NCI-H526 (cell line): ENCODE results near the gene GMCL2.
"Not testable (repeated sequence)": the region's sequence is repeated elsewhere in the genome, so short reads cannot be mapped to it uniquely, and the experiment has no call there.

ENCODE experiments used
- DNase-seq, 2 experiments: peaks; one replicate each; lab custom pipeline; 2025; lab: John Stamatoyannopoulos, UW

Gene GMCL2, protein sequence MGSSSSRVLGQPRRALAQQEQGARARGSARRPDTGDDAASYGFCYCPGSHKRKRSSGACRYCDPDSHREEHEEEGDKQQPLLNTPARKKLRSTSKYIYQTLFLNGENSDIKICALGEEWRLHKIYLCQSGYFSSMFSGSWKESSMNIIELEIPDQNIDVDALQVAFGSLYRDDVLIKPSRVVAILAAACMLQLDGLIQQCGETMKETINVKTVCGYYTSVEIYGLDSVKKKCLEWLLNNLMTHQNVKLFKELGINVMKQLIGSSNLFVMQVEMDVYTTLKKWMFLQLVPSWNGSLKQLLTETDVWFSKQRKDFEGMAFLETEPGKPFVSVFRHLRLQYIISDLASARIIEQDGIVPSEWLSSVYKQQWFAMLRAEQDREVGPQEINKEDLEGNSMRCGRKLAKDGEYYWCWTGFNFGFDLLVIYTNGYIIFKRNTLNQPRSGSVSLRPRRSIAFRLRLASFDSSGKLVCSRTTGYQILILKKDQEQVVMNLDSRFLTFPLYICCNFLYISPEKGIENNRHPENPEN

DNA sequence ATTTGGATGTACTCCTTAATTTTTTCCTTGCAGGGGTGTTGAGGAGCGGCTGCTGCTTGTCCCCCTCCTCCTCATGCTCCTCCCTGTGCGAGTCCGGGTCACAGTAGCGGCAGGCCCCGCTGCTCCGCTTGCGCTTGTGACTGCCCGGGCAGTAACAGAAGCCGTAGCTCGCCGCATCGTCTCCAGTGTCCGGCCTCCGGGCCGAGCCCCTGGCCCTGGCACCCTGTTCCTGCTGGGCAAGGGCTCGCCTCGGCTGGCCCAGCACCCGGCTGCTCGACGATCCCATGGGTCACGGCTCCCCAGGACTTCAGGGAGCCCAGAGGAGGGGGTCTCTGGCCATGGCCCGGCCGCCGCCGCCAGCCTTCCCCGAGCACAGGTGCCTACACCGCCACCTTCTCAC is at the start of gene GMCL2:
Gene GMCL2 (minus strand): TSS at position 358 of the 400 bp plus-strand sequence. CDS start 72 bp downstream, at position 286.
- no peak for DNase-seq

DNA sequence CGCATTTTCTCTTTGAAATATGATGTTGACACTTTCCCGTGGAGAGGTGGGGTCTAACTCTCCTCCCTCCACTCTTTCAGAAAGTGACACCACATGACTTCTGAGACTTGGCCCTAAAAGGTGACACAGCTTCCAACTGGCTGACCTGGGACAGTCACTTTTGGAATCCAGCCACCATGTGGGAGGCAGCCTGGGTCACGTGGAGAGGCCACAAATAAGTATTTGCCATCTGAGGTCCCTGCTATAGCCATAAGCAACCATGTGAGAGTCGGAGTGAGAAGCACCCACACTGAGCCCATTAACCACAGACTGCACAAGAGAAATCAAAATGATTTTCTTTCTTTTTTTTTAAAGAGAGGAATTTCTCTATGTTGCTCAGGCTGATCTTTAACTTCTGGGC is 49.5 kb upstream of the GMCL2 start:
- DNase-seq: no peak

DNA sequence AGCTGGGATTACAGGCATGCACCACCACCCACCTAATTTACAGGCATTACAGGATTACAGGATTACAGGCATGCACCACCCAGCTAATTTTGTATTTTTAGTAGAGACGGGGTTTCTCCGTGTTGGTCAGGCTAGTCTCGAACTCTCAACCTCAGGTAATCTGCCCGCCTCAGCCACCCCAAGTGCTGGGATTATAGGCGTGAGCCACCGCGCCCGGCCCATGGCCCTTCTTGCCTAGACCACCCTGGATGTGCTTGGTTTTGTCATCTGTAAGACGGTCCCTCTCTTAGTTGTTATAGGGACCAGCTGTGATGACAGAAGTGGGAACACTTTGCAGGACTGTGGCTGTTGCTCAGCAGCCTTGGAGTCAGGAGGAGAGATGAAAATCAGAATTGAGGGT is 49.0 kb upstream of the GMCL2 start:
- no peak for DNase-seq

DNA sequence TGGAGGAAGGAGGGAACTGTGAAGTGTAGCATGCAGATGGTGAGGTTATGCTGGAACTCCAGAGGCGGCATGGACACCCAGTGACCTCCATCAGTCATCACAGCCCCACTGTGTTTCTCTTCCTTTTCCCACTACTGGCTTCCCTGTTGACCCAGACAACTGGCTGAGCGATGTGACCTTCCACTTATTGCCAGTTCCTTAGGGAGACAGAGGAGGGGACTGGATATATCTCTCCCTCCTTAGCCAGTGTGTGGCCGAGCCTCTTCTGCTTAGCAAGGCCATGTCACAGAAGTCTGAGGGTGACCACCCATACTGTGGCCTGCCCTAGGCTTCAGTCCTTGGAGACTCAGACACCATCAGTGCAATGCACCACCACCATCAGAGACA is 48.4 kb upstream of the GMCL2 start:
- no peak for DNase-seq

DNA sequence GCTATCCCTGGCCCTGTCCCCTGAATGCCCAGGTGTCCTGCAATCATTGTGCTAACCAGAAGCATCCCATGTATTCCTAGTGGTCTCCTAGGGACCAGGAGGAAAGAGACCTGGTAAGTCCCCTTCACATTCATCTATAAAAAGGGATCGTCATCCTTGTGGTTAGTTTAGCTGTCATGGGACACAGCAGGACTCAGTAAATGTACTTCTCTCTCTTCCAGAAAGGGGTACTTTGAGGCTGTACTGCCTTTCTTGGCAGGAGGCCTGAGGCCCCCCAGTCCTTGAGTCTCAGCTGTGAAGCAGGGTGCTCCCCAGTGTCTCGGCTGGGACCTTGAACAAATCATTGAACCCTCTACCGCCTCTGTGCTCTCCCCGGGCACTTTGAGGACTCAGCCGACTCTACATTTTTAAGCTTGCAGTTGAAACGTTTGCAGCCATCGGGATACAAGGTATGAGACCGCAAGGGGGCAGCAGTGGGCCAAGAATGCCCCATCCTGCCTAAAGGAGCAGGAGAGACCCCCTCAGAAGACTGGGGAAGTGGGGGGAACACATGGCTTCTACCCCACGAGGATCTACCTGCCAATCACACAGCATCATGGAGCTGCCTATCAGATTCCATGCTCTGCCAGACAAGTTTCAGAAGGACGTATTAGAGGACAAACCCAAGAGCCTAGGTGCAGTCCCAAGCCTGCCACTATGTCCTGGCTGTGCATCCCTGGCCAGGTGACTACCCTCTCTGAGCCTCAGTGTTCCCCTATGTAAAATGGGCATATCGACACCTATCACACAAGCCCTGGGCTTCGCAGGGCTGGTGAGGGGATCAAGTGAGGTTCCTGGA is 47.8 kb upstream of the GMCL2 start:
- DNase-seq: peak; percentile 5 to 66

DNA sequence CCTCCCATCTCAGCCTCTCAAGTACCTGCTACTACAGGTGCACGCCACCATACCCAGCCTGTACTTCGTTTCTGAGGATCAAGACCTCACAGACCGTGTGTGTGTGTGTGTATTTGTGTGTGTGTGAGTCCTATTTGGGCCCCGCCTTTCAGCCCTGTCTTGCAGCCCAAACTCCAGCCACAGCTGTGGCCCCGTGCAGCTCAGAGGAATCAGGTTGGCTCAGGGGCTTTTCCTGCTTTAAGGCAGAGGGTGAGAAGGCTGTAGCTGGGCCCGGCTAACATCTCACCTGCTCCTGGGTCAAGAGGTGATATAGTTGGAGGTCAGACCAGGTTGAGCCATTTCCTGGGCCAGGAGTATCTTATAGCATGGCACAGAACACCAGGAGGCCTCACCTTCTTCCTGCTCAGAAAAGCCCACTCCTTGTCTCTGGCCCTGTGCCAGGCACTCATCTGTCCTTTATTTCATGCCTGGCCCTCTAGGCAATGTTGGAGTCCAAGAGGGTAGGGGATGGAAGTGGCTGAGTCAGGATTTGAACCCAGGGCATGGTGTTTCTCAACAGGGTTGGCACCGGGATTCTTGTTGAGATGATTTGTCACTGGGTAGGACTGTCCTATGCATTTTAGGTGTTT is 47.1 kb upstream of the GMCL2 start:
- DNase-seq: no peak

DNA sequence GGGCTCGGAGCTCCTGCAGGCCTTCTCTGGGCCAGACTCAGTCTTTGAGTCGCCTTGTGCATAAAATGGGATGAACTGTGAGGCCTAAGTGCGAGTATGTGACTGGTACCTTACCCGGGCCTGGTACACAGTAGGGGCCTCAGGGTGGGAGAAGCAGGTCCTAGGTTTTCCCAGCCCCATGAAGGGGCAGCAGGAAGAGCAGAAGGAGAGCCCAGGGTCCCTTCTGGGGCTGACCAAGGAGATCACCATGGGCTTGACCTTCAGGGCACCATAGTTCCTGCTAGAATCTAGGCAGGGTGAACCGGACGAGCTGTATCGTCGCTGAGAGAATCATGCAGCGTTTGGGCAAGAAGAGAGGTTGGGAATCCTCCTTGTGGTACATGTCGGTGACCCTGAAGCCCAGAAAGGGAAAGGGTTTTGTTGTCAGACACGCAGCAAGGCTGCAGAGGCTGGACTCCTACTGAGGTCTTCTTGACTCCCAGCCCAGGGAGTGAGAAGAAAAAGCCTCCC is 45.8 kb upstream of the GMCL2 start:
- no peak for DNase-seq

DNA sequence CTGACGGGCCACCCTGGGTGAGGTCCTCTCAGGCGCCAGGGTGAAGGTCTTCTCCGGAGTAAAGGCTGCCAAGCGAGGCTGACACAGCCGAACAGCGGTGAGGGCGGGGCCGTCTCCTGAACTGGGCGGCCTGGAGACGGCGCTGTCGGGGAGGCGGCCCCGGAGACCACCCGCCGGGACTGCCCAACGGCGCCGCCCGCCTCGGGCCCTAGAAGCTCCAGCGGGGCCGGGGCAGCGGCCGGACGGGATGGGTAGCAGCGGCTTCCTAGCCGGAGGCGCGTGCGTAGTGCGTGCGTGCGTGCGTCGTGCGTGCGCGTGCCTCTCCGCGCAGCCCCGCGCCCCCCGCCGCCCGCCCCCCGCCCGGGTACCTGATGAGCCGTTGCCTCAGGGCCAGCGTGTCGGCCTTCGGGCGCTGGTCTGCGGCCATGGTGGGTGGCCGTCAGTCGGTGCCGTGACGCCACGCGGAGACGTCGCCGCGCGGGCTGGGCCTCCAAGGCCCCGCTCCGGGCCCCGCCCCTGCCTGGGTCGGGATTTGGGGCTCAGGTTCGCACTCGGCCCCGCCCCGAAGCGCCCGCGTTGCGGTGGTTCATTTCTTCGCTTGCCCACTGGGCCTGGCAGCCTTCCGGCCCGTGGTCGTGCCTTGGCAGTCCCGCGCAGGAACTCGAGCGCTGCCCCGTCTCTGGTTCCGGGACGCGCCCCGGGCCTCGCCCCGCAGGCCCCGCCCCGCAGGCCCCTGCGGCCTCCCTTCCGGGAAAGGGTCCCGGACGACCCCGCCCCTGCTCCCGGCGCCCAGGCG is 45.2 kb upstream of the GMCL2 start, which contains the start of gene PHYKPL:
Gene PHYKPL (minus strand): TSS at position 679 of the 796 bp plus-strand sequence. CDS start 252 bp downstream, at position 427.
- DNase-seq: peak; percentile 10 to 72

DNA sequence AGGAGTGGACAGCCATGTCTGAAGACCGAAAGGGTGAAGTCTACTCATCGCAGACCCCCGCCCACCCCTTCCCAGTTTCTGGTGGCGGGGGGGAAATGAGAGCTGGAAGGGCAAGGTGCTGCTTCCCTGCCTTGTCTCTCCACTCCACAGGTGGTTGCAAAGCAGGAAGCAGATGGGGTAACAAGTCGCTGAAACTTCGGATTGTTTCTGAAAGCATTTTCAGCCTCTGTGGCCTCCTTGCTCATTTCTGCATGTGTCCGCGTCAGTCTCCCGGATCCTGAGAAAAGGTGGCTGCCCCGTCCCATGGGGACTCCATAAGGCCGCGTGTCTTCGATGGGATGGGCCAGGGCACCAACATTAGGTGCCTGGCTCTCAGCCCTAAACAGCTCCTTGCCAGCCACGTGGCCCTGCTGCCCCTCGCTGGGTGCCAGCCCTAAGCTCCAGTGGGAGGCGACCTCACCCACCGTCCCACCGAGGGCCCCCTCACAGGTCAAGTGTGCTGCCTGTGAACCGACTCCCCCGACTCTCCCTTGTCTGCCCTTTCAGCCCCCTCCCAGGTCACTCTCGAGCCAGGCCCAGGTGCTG is 44.5 kb upstream of the GMCL2 start:
- DNase-seq: no peak

DNA sequence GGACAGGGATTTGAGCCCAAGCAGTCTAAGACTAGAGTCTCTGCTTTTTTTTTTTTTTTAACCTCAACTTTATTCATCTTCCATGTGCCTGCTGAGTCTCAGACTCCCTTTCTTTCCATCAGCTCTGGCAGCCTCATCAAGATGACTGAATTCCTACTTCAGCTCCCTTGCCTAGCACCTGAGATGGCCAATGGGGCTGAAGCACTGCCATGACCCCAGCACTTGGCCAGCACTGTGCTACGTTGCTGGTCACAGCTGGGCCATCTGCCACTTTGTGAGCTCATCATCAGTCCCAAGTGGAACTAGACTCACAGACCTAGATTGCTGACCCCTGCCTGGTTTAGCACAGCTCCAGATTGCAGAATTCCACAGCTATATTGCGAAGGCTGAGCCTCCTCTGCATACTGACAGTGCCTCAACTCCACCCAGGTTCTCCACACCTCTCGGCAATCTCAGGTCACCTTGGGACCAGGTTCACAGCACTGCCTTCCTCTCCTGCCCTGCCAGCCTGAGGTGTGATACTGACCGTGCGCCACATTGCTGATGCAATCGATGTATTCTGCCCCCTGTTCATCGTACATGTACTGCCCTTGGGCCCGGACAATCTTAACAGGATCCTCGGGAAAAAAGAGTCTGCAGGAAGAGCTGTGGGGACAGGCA is 43.8 kb upstream of the GMCL2 start:
- no peak for DNase-seq

DNA sequence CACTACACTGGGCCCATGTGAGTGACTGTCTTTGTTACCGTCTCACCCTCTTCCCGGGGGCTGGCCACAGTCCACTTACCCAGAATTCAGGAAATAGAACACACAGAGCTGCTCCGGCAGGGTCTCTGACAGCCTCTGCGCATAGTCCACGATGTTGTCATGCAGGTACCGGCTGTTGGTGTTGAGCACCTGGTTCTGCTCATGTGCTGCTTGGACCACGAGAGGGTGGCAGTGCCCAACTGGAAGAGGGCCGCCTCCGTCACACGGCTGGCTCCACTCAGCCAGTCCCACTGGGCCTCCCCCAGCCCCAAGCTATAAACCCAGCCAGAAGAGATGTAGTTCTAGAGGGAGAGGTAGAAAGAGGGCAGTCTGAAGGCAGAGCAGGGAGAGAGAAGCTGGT is 42.7 kb upstream of the GMCL2 start:
- no peak for DNase-seq

DNA sequence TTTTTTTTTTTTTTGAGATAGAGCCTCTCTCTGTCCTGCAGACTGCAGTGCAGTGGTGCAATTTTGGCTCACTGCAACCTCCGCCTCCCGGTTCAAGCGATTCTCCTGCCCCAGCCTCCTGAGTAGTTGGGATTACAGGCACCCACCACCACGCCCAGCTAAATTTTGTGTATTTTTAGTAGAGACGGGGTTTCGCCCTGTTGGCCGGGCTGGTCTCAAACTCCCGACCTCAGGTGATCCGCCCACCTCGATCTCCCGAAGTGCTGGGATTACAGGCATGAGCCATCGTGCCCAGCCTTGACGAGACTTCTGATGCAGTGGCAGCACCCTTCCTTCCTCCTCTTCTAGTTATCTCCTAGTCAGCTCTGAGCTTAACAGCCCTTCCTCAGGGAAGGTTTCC is 41.9 kb upstream of the GMCL2 start:
- DNase-seq: not testable (repeated sequence)

DNA sequence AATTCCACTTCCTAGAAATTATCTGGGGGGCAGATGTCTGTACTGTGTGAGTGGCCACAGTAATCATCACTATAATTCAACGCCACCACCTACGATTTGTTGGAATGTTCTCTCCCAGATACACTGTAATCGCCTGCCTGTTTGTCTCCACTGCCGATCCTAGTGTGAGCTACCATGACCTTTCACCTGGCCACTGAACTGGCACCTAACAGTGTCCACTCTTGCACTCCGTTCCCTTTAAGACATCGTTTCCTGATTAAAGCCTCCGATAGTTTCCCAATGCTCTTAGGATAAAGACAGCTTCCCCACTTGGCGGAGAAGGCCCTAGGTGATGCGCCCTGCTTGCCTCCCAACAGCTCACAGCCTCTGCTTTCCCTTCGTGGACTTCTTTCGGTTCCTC is 41.4 kb upstream of the GMCL2 start:
- DNase-seq: no peak

DNA sequence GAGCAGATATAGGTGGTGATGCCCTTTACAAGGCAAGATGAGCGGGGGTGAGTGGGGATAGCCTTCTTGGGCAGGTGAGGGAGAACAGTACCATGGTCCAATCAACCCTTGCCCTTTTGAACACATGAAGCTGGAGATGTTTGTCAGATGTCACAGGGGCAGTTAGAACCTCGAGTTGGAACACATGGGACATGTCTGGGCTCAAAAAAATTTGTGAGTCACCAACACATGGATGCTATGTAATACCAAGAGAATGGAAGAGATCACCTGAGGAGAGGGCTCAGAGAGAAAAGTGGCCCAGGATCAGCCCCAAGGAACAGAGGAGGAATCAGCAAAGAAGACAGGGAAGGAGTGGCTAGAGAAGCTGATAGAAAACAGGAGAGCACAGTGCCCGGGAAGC is 40.8 kb upstream of the GMCL2 start:
- DNase-seq: no peak

DNA sequence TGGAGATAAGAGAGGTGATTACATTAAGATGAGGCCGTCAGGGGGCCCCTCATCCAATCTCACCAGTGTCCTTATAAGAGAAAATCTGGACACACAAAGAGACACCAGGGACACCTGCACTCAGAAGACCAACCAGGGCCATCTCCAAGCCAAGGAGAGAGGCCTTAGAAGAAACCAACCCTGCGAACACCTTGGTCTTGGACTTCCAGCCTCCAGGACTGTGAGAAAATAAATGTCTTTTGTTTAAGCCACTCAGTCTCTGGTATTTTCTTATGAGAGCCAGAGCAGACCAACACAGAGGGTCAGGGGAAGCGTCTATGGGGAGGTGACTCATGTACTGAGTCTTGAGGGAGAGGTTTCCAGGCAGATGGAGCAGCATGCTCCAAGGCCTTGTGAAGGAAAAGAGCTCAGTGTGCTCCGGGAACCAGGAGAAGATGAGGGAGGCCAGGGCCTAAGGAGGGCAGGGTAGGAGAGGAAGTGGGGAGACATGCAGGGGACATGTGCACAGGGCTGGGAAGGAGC is 40.0 kb upstream of the GMCL2 start:
- DNase-seq: no peak

DNA sequence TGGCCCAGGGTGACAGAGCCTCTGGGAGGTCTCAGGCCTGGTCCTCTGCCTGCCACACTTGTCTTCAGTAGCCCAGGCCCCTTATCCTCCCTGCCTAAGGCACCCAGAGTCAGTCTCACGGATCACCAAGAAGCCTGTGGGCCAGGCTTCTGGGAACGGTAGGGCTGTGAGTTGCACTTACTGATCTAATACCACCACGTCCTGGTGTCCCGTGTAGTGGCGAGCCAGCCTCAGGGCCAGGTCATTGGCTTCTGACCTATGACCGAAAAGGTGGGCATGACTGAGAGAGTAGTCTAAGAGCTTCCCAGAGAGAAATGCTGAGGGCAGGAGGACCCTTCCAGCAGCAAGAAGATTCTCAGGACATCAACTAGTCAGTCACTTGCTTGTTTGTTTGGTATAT is 38.0 kb upstream of the GMCL2 start:
- DNase-seq: no peak

DNA sequence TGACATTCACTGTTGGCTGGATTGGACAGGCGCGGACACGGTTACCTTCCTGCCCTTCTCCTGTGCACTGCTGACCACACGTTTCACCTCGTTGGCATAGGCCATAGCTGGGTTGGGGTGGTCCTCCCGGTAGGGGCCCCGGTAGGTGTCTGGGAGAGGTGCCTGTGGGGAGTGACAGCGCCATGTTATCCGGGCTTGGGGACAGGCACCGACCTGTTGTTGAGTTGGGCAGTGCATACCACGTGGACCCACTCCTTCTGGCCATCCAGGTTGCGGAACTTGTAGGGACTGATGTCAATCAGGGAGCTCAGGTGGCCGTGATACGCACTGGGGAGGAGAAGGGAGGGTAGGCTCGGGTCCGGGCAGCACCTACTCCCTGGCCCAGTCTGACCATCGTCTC is 37.2 kb upstream of the GMCL2 start:
- DNase-seq: no peak

DNA sequence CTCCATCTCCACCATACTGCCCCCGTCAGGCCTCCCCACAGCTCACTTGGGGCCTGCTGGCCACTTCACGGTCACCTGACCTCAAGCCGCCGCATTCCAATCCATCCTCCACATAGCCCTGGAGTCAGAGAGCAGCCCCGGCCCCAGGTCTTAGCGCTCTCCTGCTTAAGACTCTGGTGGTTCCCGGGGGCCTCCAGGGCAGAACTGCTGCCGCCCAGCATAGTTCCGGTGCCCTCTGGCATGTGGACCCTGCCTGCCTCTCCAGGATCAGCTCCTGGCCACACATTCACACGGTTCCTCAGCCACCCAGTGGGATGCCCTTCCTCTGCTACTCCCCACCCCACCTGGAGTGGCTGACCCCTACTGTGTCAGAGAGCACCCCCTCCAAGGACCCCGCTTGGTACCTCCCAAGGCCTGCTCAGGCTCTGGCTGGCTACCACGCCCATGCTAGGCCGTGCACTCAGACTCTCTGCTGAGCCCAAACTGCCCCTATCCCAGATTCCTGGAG is 36.7 kb upstream of the GMCL2 start:
- DNase-seq: no peak

DNA sequence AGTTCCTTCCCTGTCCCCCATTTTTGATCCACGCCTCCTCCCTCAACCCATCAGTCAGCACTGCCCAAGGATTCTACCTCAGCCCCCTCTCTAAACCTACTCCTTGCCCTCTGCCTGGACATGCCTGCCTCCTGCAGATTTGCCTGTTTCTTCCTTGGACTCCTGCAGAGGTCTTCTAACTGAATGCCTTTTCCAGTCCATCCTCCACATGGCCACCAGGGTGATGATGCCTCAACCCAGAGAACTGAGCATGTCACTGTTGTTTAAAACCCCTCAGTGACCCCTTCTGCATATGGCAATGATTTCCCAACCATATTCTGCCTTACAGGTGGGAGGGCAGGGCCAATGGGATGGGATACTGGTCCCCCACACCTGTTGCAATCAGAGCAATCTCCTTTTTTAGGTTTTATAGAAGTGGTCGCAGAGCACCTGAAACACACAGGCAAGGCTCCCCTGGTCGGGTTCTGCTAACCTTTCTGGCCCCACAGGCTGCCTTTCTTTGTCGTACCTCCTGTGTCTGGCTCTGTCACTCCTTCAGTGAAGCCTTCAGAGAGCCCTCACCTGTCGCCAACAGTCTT is 36.1 kb upstream of the GMCL2 start:
- DNase-seq: no peak

DNA sequence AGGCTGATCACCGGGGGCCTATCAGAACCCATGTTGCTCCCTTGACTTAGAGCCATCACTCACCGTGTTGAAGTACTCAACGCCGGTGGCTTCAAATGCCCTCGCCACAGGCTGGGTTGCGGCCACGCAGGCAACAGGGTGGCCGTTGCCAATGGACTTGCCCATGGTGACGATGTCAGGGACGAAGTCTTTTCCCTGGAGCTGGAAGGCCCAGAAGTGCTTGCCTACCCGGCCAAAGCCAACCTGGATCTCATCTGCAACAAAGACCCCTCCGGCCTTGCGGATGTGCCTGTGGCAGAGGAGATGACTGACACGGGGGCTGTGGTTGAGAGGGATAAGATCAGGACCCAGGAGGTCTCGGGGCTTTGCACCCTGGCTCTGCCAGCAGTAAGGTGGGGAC is 35.1 kb upstream of the GMCL2 start:
- no peak for DNase-seq
